ENCODE data around the gene ST8SIA4. TPM values are rescaled to one million over a fixed set of nuclear protein-coding genes. Genes with fewer than 3 reads are reported as not detected.

ST8SIA4 gene
- total and polyA plus RNA-seq, 8 donors: 9.4 to 38.5 (median 11.2) TPM

DNA sequence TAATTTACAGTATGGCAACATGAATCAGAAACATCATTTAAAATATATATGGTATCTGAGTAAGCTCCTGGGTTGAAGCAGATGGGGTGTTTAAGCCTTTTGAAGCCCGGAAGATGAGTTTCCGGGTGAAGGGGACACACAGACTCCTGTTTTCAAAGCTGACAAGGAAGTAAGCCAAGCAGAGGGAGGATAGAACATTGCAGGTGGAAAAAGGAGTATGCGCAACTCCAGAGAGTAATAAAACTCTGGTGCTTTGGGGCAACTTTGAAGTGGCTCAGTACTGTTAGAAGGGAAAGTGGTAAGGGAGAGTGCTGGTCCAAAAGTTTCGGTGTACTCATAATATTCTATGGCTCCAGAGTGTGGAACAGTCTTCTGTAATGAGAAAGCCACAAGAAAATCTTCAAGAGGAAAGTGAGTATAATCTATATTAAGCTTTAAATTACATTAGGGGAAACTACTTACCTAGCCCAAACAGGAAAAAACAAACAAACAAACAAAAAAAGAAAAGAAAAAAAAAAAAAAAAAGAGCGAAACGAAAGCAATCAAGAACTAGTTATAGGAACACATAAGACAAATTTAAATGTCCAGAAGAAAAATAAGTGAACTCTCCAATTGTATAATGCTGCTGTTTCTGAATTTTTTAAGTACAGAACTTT lies 2.3 kb upstream of the ST8SIA4 start:
- ATAC-seq (no peak), DNase-seq (no peak)
- Histone ChIP-seq H3K4me1 (peaks cover 0 to 16% of the 10 kb centered on the region in 2 donors), H3K27me3 (no peaks in the 10 kb centered on the region), H3K9me3 (no peaks in the 10 kb centered on the region), H3K36me3 (no peaks in the 10 kb centered on the region), H3K4me3 (peak overlapping the region in 1 of 2 donors; percentile 71), H3K27ac (peak overlapping the region in 1 of 2 donors; percentile 96)
- intact Hi-C loops (cut with DNase I): no loop called here
- TF ChIP-seq, protein P1, sequence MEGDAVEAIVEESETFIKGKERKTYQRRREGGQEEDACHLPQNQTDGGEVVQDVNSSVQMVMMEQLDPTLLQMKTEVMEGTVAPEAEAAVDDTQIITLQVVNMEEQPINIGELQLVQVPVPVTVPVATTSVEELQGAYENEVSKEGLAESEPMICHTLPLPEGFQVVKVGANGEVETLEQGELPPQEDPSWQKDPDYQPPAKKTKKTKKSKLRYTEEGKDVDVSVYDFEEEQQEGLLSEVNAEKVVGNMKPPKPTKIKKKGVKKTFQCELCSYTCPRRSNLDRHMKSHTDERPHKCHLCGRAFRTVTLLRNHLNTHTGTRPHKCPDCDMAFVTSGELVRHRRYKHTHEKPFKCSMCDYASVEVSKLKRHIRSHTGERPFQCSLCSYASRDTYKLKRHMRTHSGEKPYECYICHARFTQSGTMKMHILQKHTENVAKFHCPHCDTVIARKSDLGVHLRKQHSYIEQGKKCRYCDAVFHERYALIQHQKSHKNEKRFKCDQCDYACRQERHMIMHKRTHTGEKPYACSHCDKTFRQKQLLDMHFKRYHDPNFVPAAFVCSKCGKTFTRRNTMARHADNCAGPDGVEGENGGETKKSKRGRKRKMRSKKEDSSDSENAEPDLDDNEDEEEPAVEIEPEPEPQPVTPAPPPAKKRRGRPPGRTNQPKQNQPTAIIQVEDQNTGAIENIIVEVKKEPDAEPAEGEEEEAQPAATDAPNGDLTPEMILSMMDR (IDR thresholded peaks at IDR 0.05): no peak

DNA sequence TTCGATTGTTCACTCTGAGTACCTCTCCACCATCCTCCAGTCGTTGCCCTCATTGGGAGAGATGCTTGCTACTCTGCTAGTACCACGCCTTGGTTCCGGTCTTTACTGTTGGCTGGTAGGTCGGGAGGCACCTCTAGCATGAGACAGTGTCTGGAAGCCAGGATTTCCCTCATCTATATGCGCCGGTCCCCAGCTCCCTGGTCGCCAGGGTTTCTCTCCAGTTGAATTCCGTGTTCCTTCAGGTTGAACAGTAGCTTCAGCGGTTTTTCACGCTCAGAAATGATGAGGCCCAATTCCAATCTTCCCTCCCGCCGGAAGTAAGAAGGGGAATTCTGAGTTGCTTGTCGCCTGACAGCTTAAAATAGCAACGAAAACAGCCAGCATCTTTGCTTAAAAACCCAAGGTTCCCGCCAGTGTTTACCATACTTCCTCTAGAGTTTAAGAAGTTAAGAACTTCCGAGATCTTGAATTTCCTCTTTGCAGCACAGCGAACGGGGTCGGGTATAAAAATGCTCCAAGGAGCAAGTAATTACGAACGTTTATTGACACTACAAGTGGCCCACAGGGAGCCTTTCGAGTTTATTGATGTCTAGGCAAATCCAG lies 1.3 kb upstream of the ST8SIA4 start:
- Histone ChIP-seq H3K4me3 (peak overlapping the region; percentile 49 to 71), H3K4me1 (peaks cover 0 to 26% of the 10 kb centered on the region in 2 donors), H3K36me3 (no peaks in the 10 kb centered on the region), H3K9me3 (no peaks in the 10 kb centered on the region), H3K27me3 (no peaks in the 10 kb centered on the region), H3K27ac (peak overlapping the region; percentile 78 to 96)
- TF ChIP-seq, protein P1 (IDR thresholded peaks at IDR 0.05): no peak
- DNase-seq (peak in 3 of 4 donors; percentile 15 to 36 (median 22)), ATAC-seq (peak; percentile 12)
- intact Hi-C loops (cut with DNase I): no loop called here

DNA sequence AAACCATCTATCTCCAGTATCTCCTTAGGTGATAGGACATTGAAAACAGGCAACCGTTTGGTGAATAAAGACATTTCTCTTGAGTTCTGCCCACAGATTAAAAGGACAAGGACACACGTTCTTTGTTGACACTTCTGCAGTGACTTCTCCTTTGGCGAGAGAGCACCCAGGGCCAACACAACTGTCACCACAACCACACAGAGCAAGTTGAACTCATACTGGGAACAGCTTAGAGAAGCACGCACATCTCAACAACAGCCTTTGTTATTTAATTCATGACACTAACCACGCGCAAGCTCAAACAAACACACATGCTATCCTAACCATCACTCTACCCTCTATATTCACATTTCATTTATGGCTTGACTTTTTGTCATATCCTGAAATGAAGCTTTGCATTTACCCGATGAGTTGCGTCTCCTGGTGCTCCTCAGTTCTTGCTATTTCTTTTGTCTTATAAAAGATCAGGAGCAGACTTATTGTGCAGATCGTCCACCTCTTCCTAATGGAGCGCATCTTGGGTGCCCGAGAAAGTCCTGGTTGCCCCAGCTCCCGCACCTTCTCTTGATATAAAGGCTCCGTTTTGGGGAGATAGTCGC lies 543 bp downstream of the ST8SIA4 start:
- intact Hi-C loops (cut with DNase I): no loop called here
- H3K4me3 ChIP-seq: peak overlapping the region; percentile 49 to 71
- ATAC-seq: peak; percentile 6
- no peaks in the 10 kb centered on the region for H3K36me3 ChIP-seq
- peak; percentile 22 to 34 (median 27) for DNase-seq
- TF ChIP-seq, protein P1 (IDR thresholded peaks at IDR 0.05): no peak
- H3K9me3 ChIP-seq: no peaks in the 10 kb centered on the region
- H3K4me1 ChIP-seq: peaks cover 0 to 44% of the 10 kb centered on the region in 2 donors
- peak overlapping the region; percentile 78 to 96 for H3K27ac ChIP-seq
- no peaks in the 10 kb centered on the region for H3K27me3 ChIP-seq

DNA sequence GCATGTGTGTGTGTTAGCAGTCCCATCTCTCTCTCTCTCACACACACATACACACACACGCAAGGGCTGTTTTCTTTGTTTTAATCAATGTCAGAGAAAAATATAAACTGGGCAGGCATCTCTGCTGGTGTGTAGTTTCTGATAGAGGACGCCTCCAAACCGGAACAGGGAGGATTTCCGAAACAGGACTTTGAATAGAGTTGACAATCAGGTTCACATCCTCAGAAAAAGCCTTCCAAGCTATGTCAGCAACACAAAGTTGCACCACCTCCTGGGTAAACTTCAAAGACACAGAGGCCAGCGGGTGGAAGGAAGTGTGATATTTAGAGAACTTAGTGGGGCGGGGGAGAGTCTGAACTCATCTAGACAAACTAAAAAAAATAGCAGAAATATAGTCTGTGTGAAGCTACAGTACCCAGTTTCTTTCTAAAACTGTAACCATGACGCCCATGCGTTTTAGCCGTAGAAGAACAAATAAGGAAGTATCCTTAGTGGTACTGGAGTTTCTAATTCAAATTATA lies 1.2 kb downstream of the ST8SIA4 start:
- no peaks in the 10 kb centered on the region for H3K27me3 ChIP-seq

More for the DNA sequence above, 1.2 kb downstream of the ST8SIA4 start:
- no peaks in the 10 kb centered on the region for H3K36me3 ChIP-seq
- ATAC-seq (peak; percentile 38), DNase-seq (peak; percentile 8 to 61 (median 50))
- H3K27ac ChIP-seq: peak overlapping the region; percentile 78 to 96
- H3K4me3 ChIP-seq: peak overlapping the region; percentile 49 to 71
- TF ChIP-seq, protein P1 (IDR thresholded peaks at IDR 0.05): no peak
- no peaks in the 10 kb centered on the region for H3K9me3 ChIP-seq
- peaks cover 0 to 47% of the 10 kb centered on the region in 2 donors for H3K4me1 ChIP-seq
- intact Hi-C loops (cut with DNase I): no loop called here

All from left lung (tissue), 10 donors.